Measurements from ENCODE around the gene MARK4.

GRCh38 chr19:45294291-45295029 lies 43.4 kb downstream of the MARK4 start:
- TF ChIP-seq POLR2AphosphoS5 (IDR thresholded peaks at IDR 0.05; ENCODE audit: borderline replicate concordance, low read depth, low read length) (no peak), EZH2 (IDR thresholded peaks at IDR 0.05) (no peak), FOXP2 (optimal IDR thresholded peaks at IDR 0.05; ENCODE audit: control extremely low read depth, extremely low read length, insufficient read depth) (no peak)
